ENCODE measurements around the gene ARL2BP. TPM values are rescaled to one million over a fixed set of nuclear protein-coding genes. Genes with fewer than 3 reads are reported as not detected.

Gene ARL2BP
- total and polyA plus RNA-seq, 10 of the 15 experiments (the other 5 are each of a cell fraction or from before 2014, with no cell fraction given): 12.5 to 56.6 (median 29.7) TPM

DNA sequence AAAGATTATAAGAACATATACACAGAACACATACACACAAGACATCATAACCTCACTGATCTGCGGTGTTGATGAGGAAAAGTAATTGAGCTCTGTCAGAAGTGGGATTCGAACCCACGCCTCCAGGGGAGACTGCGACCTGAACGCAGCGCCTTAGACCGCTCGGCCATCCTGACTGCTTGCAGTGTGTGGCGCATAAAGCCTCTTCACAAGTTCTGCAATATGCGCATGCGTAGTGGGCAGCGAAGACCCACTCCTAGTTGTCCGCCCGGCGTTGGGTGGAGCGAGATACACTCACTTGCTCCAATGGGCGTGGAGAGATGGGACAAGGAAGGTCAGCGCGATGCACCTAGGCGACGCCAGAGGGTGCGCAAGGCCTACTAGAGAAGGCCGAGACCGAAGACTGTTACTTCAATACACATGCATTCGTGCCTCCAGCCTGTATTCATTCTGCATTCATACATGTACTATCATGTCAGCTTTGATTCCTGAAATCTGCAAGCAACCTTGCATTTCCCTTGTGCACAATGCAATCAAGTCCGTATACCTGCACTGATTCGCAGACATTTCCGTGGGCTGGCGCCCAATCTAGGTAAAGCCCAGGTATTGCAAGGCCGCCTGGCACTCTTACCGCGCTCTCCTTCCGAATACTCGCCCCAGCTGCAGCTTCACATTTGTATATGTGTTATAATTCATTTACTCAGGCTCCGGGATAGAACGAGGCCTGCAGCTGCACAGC lies 55.5 kb downstream of the ARL2BP start:
- H3K4me2 ChIP-seq (ENCODE audit: control insufficient read depth, insufficient read depth): peak overlapping the region; percentile 72; the same call in 1 of the 2 replicates
- peak; percentile 81 for ATAC-seq
- ChIA-PET POLR2A (interaction anchor here (0.5 to 7.0 kb wide), 4 partner anchors 49 to 302 kb away, joined by 3 to 65 read pairs (median 4); no protein-coding TSS in a partner anchor), SMC1A (ENCODE audit: uncharacterized antibody, unreplicated experiment) (interaction anchor here (0.5 to 8.7 kb wide), 30 partner anchors 8 to 252 kb away, joined by 3 to 283 read pairs (median 4); partner anchors contain the start of genes ARL2BP, CIAPIN1, COQ9 and CX3CL1), CTCF (interaction anchor here (0.5 to 15.8 kb wide), 33 partner anchors 9 to 298 kb away, joined by 3 to 632 read pairs (median 4); partner anchors contain the start of genes ARL2BP, CCL17, CCL22 and CIAPIN1), RAD21 (ENCODE audit: unreplicated experiment) (interaction anchor here (0.6 to 9.2 kb wide), 23 partner anchors 14 to 242 kb away, joined by 3 to 293 read pairs (median 7); partner anchors contain the start of genes ADGRG5, ARL2BP, CCL17 and CPNE2)
- peak overlapping the region; percentile 58; the same call in 1 of the 2 replicates for H3K4me3 ChIP-seq
- H2AFZ ChIP-seq (ENCODE audit: control insufficient read depth, low read depth, low read length): peak overlapping the region; percentile 34; the same call in 1 of the 2 replicates
- no TSS peak for BruUV-seq (replicated peaks)
- no peaks in the 10 kb centered on the region for H3K9me3 ChIP-seq (replicated peaks; ENCODE audit: control insufficient read depth, insufficient read depth, low read length)
- in situ Hi-C loops (cut with MboI) (loop anchor here (5.0 kb wide), 2 partner anchors 117 to 217 kb away; no protein-coding TSS in a partner anchor), intact Hi-C loops (cut with micrococcal nuclease; ENCODE audit: unreplicated experiment) (loop anchor here (1.0 to 5.0 kb wide), 9 partner anchors 39 to 237 kb away; partner anchors contain the start of genes CCDC102A, CCL22 and POLR2C)
- H4K20me1 ChIP-seq (ENCODE audit: control insufficient read depth, insufficient read depth): no peaks in the 10 kb centered on the region
- peak; percentile 96 for FAIRE-seq
- DNase-seq (ENCODE audit: low read depth, low spot score): peak; percentile 99
- WGBS (ENCODE audit: insufficient coverage, insufficient replicate concordance, low lambda C conversion rate, missing lambda C conversion rate): 8% methylated on average over 36 of the region's 36 CpGs
- peak overlapping the region; percentile 65 for H3K9ac ChIP-seq (ENCODE audit: control insufficient read depth, insufficient read depth, low read length)
- no peaks in the 10 kb centered on the region for H3K79me2 ChIP-seq (ENCODE audit: control insufficient read depth, insufficient read depth, low read length)
- no peaks in the 10 kb centered on the region for H3K36me3 ChIP-seq (ENCODE audit: control insufficient read depth in 2 of 2, insufficient read depth in 2 of 2, low read length in 1 of 2)
- H3K27ac ChIP-seq (ENCODE audit: control insufficient read depth, insufficient read depth): peak overlapping the region; percentile 77
- peaks cover 34% of the 10 kb centered on the region for H3K4me1 ChIP-seq (ENCODE audit: control insufficient read depth, insufficient read depth, low read length)
- no peaks in the 10 kb centered on the region for H3K27me3 ChIP-seq (replicated peaks in 1 of 2; ENCODE audit: control insufficient read depth in 2 of 2, insufficient read depth in 2 of 2, low read length in 1 of 2)
- TF ChIP-seq FOXM1 (IDR thresholded peaks at IDR 0.05; ENCODE audit: low read depth, low read length) (no peak), ZNF274 (IDR thresholded peaks at IDR 0.05; ENCODE audit: insufficient read depth, insufficient read length) (no peak), ZNF622 (IDR thresholded peaks at IDR 0.05) (no peak), YY1 (IDR thresholded peaks at IDR 0.05; ENCODE audit: low read depth, low read length) (peak; percentile 82; the same call in 1 of the 2 replicates), ASH2L (IDR thresholded peaks at IDR 0.05; ENCODE audit: borderline replicate concordance, low read depth) (0 out of 2 replicates have a peak, but pooled peaks have one; percentile 57), BHLHE40 (IDR thresholded peaks at IDR 0.05; ENCODE audit: borderline replicate concordance in 1 of 2, low read depth in 2 of 2, low read length in 1 of 2) (peak in 1 of 2 experiments; percentile 41; a peak in 2 of 4 replicates), CHD1 (IDR thresholded peaks at IDR 0.05; ENCODE audit: low read depth, low read length) (no peak), CREB1 (IDR thresholded peaks at IDR 0.05; ENCODE audit: low read depth) (no peak), NFIC (IDR thresholded peaks at IDR 0.05; ENCODE audit: low read depth, low read length) (no peak), EGR1 (IDR thresholded peaks at IDR 0.05; ENCODE audit: borderline replicate concordance in 1 of 2, low read depth in 2 of 2, low read length in 2 of 2) (no peak), CBX3 (IDR thresholded peaks at IDR 0.05; ENCODE audit: borderline replicate concordance, low read depth) (no peak), EED (IDR thresholded peaks at IDR 0.05; ENCODE audit: low read depth) (0 out of 2 replicates have a peak, but pooled peaks have one; percentile 27)
- TF ChIP-seq, protein P1, sequence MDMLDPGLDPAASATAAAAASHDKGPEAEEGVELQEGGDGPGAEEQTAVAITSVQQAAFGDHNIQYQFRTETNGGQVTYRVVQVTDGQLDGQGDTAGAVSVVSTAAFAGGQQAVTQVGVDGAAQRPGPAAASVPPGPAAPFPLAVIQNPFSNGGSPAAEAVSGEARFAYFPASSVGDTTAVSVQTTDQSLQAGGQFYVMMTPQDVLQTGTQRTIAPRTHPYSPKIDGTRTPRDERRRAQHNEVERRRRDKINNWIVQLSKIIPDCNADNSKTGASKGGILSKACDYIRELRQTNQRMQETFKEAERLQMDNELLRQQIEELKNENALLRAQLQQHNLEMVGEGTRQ (IDR thresholded peaks at IDR 0.05; ENCODE audit: borderline replicate concordance, low read depth, low read length): no peak
- TF ChIP-seq, protein P2, sequence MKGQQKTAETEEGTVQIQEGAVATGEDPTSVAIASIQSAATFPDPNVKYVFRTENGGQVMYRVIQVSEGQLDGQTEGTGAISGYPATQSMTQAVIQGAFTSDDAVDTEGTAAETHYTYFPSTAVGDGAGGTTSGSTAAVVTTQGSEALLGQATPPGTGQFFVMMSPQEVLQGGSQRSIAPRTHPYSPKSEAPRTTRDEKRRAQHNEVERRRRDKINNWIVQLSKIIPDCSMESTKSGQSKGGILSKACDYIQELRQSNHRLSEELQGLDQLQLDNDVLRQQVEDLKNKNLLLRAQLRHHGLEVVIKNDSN (IDR thresholded peaks at IDR 0.05; ENCODE audit: borderline replicate concordance, extremely low read length, insufficient read depth, low read depth, low read length): no peak
- TF ChIP-seq, protein P3, sequence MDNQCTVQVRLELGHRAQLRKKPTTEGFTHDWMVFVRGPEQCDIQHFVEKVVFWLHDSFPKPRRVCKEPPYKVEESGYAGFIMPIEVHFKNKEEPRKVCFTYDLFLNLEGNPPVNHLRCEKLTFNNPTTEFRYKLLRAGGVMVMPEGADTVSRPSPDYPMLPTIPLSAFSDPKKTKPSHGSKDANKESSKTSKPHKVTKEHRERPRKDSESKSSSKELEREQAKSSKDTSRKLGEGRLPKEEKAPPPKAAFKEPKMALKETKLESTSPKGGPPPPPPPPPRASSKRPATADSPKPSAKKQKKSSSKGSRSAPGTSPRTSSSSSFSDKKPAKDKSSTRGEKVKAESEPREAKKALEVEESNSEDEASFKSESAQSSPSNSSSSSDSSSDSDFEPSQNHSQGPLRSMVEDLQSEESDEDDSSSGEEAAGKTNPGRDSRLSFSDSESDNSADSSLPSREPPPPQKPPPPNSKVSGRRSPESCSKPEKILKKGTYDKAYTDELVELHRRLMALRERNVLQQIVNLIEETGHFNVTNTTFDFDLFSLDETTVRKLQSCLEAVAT (IDR thresholded peaks at IDR 0.05): peak; percentile 94
- TF ChIP-seq, protein P4, sequence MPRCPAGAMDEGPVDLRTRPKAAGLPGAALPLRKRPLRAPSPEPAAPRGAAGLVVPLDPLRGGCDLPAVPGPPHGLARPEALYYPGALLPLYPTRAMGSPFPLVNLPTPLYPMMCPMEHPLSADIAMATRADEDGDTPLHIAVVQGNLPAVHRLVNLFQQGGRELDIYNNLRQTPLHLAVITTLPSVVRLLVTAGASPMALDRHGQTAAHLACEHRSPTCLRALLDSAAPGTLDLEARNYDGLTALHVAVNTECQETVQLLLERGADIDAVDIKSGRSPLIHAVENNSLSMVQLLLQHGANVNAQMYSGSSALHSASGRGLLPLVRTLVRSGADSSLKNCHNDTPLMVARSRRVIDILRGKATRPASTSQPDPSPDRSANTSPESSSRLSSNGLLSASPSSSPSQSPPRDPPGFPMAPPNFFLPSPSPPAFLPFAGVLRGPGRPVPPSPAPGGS (IDR thresholded peaks at IDR 0.05; ENCODE audit: borderline replicate concordance, insufficient read depth, low read depth, low read length, poor library complexity, severe bottlenecking): no peak
